Measurements from ENCODE around the gene KRTCAP3. TPM values are rescaled to one million over a fixed set of nuclear protein-coding genes. Genes with fewer than 3 reads are reported as not detected.

KRTCAP3 gene
- total and polyA plus RNA-seq, 2 donors (not counting 1 experiment from before 2014, with no cell fraction given) = 8.6 to 15.0 TPM

DNA sequence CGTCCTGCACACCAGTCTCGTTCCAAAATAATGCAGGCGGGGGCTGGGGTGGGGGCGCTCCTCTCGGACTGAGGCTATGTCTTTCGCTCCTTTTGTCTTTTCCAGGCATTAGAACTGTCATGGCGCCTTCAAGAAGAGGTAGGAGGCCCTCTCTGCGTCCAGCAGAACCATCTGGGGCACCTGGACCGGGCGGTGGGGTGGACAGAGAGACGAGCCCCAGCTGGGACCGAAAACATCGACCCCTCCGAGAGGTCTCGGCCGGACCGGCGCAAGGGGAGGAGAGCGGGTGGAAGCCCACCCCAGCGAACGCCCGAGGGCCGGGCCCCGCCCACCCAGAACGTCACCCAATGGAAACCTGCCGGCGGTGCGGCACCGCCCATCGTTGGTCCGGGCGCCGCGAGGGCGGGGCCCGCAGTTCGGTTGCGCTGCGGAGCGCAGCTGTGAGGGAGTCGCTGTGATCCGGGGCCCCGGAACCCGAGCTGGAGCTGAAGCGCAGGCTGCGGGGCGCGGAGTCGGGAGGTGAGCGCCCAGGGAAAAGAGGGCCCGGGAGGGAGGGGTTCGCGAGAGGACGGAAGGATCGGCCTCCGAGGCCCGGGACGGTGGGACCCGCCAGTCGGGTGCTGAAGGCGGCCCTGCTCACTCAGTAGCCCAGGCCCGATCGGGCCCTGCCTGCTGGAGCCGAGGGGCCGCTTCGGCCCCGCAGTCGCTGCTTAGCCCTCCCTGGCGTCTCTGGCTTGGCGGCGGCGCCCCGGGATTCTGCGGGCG lies 13.8 kb upstream of the KRTCAP3 start, which contains the start of gene NRBP1:
Gene NRBP1, plus strand, starts transcription at position 419 of the 765 bp plus-strand sequence. CDS start 4,643 bp downstream, outside the sequence.
- Histone ChIP-seq H3K4me3 (ENCODE audit: control extremely low read depth in 1 of 5, extremely low read depth in 1 of 5, insufficient read depth in 1 of 5, low read depth in 2 of 5, low read length in 4 of 5) (peak within 1 kb of the TSS; percentile 68 to 98 (median 88)), H3K27me3 (replicated peaks in 1 of 4; ENCODE audit: control extremely low read depth in 1 of 4, control insufficient read depth in 3 of 4, insufficient read depth in 4 of 4, low read length in 3 of 4) (no peaks in the 10 kb centered on the region), H3K27ac (ENCODE audit: low read length in 2 of 2) (peak within 1 kb of the TSS; percentile 82 to 86), H3K4me2 (replicated peaks; ENCODE audit: low read depth, low read length, poor library complexity, severe bottlenecking) (peak within 1 kb of the TSS; percentile 96), H3K4me1 (ENCODE audit: control insufficient read depth in 2 of 2, insufficient read depth in 2 of 2, low read length in 2 of 2) (peaks cover 15 to 21% of the 10 kb centered on the region in 2 donors), H2AFZ (ENCODE audit: insufficient read depth, low read depth, low read length, poor library complexity, severe bottlenecking) (peak within 1 kb of the TSS; percentile 100), H3K36me3 (replicated peaks in 1 of 2; ENCODE audit: control extremely low read depth in 1 of 2, control insufficient read depth in 1 of 2, extremely low read depth in 1 of 2, insufficient read depth in 2 of 2, low read length in 1 of 2) (peaks cover 0 to 5% of the 10 kb centered on the region in 2 experiments), H3K79me2 (ENCODE audit: control insufficient read depth, insufficient read depth, low read length) (peaks cover 45% of the 10 kb centered on the region), H3K9ac (ENCODE audit: low read length) (peak within 1 kb of the TSS; percentile 98), H3K9me3 (ENCODE audit: control extremely low read depth in 1 of 3, control insufficient read depth in 2 of 3, insufficient read depth in 1 of 3, low read length in 2 of 3) (no peaks in the 10 kb centered on the region), H4K20me1 (ENCODE audit: control insufficient read depth, insufficient read depth, low read length, poor library complexity, severe bottlenecking) (peaks cover 44% of the 10 kb centered on the region)
- peak; percentile 95 for DNase-seq
- H3K27ac Mint-ChIP-seq = peak within 1 kb of the TSS; percentile 97
- CTCF ChIA-PET = interaction anchor here (1.4 to 5.0 kb wide), 6 partner anchors 12 to 59 kb away, joined by 3 to 31 read pairs (median 6); partner anchors contain the start of genes EIF2B4, PPM1G, SNX17 and ZNF513
- ATAC-seq (ENCODE audit: low read depth) = peak; percentile 92
- POLR2A ChIA-PET = interaction anchor here (0.8 to 3.5 kb wide), 6 partner anchors 13 to 377 kb away, joined by 3 to 28 read pairs (median 3); partner anchors contain the start of genes AGBL5, PPM1G and ZNF513
- peak within 1 kb of the TSS; percentile 97 for H3K4me3 Mint-ChIP-seq
- no peaks in the 10 kb centered on the region for H3K27me3 Mint-ChIP-seq
- TF ChIP-seq EZH2 (IDR thresholded peaks at IDR 0.05; ENCODE audit: borderline replicate concordance, insufficient read depth, low read depth, low read length, poor library complexity, severe bottlenecking) = no peak
- TF ChIP-seq, protein P1, sequence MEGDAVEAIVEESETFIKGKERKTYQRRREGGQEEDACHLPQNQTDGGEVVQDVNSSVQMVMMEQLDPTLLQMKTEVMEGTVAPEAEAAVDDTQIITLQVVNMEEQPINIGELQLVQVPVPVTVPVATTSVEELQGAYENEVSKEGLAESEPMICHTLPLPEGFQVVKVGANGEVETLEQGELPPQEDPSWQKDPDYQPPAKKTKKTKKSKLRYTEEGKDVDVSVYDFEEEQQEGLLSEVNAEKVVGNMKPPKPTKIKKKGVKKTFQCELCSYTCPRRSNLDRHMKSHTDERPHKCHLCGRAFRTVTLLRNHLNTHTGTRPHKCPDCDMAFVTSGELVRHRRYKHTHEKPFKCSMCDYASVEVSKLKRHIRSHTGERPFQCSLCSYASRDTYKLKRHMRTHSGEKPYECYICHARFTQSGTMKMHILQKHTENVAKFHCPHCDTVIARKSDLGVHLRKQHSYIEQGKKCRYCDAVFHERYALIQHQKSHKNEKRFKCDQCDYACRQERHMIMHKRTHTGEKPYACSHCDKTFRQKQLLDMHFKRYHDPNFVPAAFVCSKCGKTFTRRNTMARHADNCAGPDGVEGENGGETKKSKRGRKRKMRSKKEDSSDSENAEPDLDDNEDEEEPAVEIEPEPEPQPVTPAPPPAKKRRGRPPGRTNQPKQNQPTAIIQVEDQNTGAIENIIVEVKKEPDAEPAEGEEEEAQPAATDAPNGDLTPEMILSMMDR (IDR thresholded peaks at IDR 0.05) = no peak
- intact Hi-C loops (cut with micrococcal nuclease) = loop anchor here (1.0 to 5.0 kb wide), 10 partner anchors 14 to 342 kb away; partner anchors contain the start of genes CCDC121, EIF2B4, GPN1 and GTF3C2
- H3K4me1 Mint-ChIP-seq = peaks cover 29% of the 10 kb centered on the region
- WGBS (ENCODE audit: insufficient coverage) = under 1% methylated on average over 75 of the region's 75 CpGs
- no peaks in the 10 kb centered on the region for H3K9me3 Mint-ChIP-seq (ENCODE audit: insufficient read depth)
